Stomach (tissue), 4 donors: ENCODE measurements around the gene MDFIC.

Experiments
- CTCF ChIP-seq, 7 experiments: fragments of 450-650 bp in 4 of 7; fragments of 200-600 bp in 3 of 7; sonication (generic) in 3 of 7; IDR thresholded peaks; one replicate each; pipeline ENCODE4 v1.5.1; 2016 to 2019; ENCODE audit warnings: antibody characterized with exemption in 7 of 7, control low read depth in 2 of 7, mild to moderate bottlenecking in 1 of 7
- POLR2AphosphoS5 ChIP-seq, 3 donors: sonication (generic); formaldehyde crosslinking; IDR thresholded peaks; one replicate each; pipeline ENCODE4 v1.6.1; 2016; ENCODE audit warnings: antibody characterized with exemption in 3 of 3

GRCh38 chr7:114932991-114933390, 11.1 kb downstream of the MDFIC start:
- TF ChIP-seq POLR2AphosphoS5 (IDR thresholded peaks at IDR 0.05) = no peak
- no peak for TF ChIP-seq CTCF (IDR thresholded peaks at IDR 0.05)
